NCI-H2196 treated with DMSO at 0.1 percent for 48 hours (cell line): ENCODE measurements around the gene BHLHE40.

Experiments used
- DNase-seq: peaks from one replicate; lab custom pipeline; 2025; ENCODE audit not compliant: unreplicated experiment; lab: John Stamatoyannopoulos, UW

Gene BHLHE40

DNA sequence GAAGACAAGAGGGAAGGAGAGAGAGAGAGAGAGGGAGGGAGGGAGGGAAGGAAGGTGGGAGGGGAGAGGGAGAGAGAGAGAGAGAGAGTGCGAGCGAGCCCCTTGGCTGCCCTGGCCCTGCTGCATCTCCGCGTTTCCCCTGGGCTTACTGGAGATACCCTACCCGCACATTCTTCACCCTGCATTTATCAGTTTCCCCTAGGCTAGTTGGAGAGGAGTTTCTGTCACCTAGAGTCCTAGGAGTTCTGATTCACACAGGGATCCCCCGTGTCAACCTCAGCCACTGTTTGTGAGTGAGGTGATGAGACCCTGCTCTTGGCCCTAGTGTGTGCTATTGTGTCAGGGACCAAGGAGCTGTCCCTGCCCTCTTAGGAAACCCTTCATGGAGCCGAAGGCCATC lies 18.7 kb downstream of the BHLHE40 start:
- DNase-seq, result no peak

DNA sequence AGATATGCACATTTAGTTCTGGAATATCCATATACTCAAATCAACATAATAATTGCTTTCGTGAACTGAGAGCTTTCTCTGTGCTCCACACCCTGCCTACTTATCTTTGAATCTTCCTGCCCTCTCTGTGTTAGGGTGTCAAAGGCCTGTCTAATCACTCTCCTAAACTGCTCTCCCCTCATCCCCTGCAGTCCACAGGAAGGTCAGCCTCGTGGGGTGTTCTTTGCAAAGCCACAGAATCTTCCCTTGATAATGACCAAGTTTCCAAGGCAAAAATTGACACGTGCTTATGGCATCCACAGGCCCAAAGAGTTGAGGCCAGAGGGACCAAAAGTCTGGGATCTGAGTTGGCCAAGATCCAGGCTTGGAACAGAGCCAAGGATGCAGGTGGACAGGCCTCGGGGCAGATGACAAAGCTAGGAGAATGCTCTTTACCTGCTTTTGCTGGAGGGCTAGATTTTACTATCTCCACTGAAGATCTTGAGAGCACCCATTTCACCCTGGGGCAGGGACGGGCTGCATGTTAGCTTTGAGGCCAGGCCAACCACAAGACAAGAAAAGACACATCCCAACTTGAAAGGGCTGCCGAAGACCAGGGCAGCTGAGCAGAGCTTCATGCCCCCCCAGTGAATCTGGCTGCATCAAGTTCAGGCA lies 20.4 kb downstream of the BHLHE40 start:
- no peak for DNase-seq

DNA sequence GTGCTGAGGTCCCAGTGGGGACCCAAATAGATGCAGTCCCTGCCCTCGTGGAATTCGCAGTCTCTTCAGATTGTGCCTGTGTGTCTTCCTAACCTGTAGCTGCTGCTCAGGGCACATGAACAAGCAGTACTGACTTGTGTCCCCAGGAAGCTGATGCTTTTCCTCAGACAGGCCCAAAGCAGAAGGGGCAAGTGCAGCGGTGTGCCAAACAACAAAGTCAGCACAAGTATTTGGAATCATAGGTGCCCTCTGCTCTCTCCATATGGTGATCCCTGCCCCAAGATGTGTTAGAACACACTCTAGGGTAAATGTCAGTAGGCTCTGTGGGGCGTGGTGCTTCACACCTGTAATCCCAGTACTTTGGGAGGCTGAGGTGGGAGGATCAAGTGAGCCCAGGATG lies 21.9 kb downstream of the BHLHE40 start:
- no peak for DNase-seq

DNA sequence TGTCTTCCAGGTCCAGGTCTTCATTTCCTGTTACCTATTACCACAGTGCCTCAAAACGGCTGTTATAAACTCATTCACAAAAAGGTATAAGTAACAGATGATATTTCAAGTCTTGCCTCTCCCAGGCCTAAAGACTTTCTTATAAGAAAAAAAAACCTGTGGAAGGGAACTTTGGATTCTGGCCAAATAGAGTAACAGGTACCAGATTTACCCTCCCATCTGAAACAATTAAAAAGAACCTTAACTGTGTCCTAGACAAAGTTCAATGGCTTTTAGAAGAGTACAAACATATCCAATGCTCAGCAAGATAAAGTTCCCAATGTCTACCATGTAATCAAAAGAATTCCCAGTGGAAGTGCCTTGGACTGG lies 22.6 kb downstream of the BHLHE40 start:
- DNase-seq, result no peak

GRCh38 chr3:5002174-5002870 lies 23.1 kb downstream of the BHLHE40 start:
- no peak for DNase-seq

DNA sequence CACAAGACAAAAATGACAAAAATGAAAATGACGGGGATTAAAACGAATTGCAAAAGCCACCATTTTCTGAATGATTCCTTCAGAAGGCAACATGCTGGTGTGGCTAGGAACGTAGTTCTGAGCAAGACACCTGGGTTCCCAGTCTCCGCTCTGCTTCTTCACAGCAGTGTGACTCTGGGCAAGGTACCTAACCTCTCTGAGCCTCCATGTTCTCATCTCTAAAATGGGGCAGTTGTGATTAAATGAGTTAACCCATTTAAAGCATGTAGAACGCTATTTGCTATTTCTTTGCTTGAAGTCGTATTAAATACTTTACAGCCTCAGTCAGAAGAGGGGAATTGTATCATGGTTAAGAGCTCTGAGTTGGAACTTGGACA lies 23.6 kb downstream of the BHLHE40 start:
- no peak for DNase-seq

- no peak for DNase-seq
These were observed 25.3 kb downstream of the BHLHE40 start for GRCh38 chr3:5004319-5005152.

DNA sequence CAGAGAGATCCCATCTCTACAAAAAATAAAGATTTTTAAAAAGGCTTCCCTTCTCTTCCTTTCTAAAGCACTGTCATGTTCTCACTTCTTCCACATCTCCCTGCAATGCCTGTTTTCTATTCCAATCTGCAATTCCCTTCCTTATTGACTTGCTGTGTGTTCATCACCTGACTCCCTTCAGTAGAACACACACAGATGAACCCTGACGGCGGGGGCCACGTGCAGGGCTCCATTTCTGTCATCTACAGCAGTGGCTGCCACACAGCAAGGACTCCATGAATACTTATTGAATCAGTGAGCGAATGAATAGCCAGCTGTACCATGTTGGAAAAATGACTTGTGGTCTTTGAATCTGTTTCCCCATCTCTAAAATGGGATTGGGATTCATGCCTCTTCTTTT lies 26.1 kb downstream of the BHLHE40 start:
- no peak for DNase-seq

- DNase-seq, result no peak
These were observed 27.5 kb downstream of the BHLHE40 start for GRCh38 chr3:5006755-5007202.

- DNase-seq, result no peak
These were observed 28.6 kb downstream of the BHLHE40 start for GRCh38 chr3:5007873-5008272.

DNA sequence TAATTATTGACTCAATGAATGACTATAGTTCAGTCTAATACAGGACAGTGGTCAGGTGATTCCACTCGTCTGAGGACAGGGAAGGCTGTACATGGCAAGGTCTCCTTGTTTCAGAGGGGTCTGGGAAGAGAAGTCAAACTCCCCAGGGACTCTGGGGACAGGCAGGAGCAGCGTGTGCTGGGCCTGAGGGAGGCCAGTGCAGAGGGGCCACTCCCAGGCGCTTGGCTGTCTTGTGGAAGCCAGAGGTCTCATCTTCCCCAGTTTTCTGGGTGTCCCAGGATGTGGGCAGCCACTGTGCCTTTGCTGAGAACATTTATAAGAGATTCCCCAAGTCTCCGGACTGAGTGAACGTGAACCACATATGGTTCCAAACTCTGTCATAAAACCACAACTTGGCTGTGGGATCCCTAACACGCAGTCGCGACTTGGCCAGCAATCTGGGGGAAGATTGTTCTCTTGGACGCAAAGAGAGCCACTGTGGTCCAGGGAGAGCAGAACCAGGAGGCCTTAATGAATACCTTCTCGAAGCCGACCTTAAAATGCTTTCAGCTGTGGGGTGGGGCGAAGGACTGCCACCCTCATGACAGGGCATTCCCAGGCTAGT lies 30.4 kb downstream of the BHLHE40 start:
- no peak for DNase-seq

- no peak for DNase-seq
These were observed 30.9 kb downstream of the BHLHE40 start for GRCh38 chr3:5010140-5010539.

GRCh38 chr3:5010706-5011554 lies 31.7 kb downstream of the BHLHE40 start:
- no peak for DNase-seq

- no peak for DNase-seq
These were observed 32.5 kb downstream of the BHLHE40 start for GRCh38 chr3:5011555-5012256.

GRCh38 chr3:5012367-5012766 lies 33.1 kb downstream of the BHLHE40 start:
- DNase-seq, result no peak

DNA sequence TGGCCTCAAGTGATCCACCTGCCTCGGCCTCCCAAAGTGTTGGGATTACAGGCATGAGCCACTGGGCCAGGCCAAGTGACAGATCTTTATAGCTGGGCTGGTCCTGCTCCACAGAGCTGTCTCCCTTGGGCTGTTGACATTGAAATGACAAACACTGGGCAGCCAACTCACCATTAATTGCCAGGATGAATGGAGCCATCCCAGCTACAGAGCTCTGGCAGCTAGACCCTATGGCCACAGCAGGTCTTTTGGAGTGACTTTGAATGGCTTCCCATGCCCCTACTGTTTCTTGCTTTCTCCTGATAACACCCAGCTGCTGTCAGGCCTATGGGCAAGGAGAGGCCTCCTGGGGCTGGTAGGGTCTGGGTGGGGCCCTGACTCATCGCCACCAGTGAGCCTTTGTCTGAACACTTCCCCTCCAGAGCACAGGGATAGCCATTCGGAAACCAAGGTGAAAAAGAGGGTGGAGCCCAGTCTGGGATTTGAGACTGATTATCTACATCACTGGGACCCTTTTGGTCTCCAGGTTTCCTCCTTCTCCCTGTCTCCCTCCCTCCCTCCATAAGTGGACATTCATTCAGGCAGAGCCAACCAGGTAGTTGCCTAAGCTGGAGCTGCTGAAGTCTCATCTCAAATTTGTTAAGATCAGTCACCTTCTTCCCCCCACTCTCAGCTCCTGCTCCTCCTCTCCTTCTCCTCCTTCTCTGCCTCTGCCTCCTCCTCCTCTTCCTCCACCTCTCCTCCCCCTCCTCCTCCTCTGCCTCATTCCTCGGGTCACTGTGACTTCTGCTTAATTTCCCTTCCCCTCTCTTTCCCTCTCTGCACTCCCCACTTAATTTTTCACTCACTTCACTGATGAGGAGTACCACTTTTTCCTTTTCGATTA lies 34.0 kb downstream of the BHLHE40 start:
- DNase-seq, result no peak

- no peak for DNase-seq
These were observed 35.2 kb downstream of the BHLHE40 start for GRCh38 chr3:5014391-5014790.

DNA sequence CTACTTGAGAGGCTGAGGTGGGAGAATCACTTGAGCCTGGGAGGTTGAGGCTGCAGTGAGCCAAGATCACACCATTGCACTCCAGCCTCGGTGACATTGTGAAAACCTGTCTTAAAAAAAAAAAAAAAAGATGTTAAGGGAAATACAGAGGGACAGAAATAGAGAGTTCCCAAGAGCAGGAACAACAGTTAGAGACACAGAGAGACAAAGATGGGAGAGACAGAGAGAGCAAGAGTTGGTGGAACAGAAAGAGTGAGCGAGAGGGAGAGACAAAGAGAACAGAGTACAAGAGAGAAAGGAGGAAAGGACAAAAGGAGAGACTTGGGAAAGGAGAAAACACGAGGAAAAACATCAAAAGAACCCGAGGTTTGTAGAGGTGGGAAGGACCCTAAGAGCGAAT lies 35.8 kb downstream of the BHLHE40 start:
- DNase-seq, result no peak
